Activated T-helper 17 cell treated with anti-CD3 and anti-CD28 coated beads, Interleukin-2, amount 50 U/mL, for 72 hours (primary cell): ENCODE data around the gene SLC6A13. TPM values are rescaled to one million over a fixed set of nuclear protein-coding genes. Genes with fewer than 3 reads are reported as not detected.
A peak's percentile ranks its signal among the peaks of the same experiment; 100 is the strongest.
"Not testable (repeated sequence)": the region's sequence is repeated elsewhere in the genome, so short reads cannot be mapped to it uniquely, and the experiment has no call there.

ENCODE experiments used
- ATAC-seq: fragments of 150-1000 bp; cut with Tn5 transposase; replicated peaks from 2 replicates; pipeline ENCODE4 v1.10.0; 2021; ENCODE audit warnings: mild to moderate bottlenecking, moderate library complexity
- H3K27ac Mint-ChIP-seq: one replicate; pipeline ENCODE4 v1.8.0; 2022; ENCODE audit warnings: mixed read lengths
- H3K27me3 Mint-ChIP-seq: one replicate; pipeline ENCODE4 v1.8.0; 2022; ENCODE audit warnings: mixed read lengths
- H3K36me3 Mint-ChIP-seq: one replicate; pipeline ENCODE4 v1.8.0; 2022; ENCODE audit warnings: low read depth, mild to moderate bottlenecking, mixed read lengths
- H3K4me1 Mint-ChIP-seq: one replicate; pipeline ENCODE4 v1.8.0; 2022; ENCODE audit warnings: mixed read lengths
- H3K4me3 Mint-ChIP-seq: one replicate; pipeline ENCODE4 v1.8.0; 2022; ENCODE audit warnings: mild to moderate bottlenecking, mixed read lengths
- H3K9me3 Mint-ChIP-seq: one replicate; pipeline ENCODE4 v1.8.0; 2022; ENCODE audit warnings: mixed read lengths
- total RNA-seq, 2 donors: library from RNA; stranded (reverse); gene quantifications; one replicate each; pipeline ENCODE4 v1.2.3, GENCODE V29; 2022

SLC6A13 gene
- total RNA-seq, 2 donors from 2014 or later = 0.32 TPM; not detected in 1

DNA sequence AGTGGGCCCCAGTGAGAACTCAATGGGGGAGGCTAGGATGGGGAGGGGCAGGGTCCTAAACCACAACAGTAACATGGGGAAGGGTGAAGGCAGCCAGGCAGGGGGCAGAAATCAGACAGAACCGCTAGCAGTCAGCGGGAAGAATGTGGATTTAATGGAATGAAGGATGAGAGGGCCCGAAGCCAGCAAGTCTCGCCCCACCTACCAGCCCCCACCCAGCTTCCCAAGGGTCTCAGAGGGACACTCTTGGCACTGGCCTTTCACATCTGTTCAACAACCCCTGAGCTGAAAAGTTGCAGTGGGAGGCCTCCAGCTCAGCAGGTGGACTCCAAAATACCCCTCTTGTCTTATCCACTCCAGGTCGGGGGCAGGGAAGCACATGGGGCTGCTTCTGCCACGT is 42.1 kb downstream of the SLC6A13 start:
- Mint-ChIP-seq H3K9me3 (no peaks in the 10 kb centered on the region), H3K4me1 (no peaks in the 10 kb centered on the region), H3K27me3 (peaks cover 10% of the 10 kb centered on the region), H3K36me3 (no peaks in the 10 kb centered on the region), H3K4me3 (no peak overlapping the region), H3K27ac (no peak overlapping the region)
- no peak for ATAC-seq

DNA sequence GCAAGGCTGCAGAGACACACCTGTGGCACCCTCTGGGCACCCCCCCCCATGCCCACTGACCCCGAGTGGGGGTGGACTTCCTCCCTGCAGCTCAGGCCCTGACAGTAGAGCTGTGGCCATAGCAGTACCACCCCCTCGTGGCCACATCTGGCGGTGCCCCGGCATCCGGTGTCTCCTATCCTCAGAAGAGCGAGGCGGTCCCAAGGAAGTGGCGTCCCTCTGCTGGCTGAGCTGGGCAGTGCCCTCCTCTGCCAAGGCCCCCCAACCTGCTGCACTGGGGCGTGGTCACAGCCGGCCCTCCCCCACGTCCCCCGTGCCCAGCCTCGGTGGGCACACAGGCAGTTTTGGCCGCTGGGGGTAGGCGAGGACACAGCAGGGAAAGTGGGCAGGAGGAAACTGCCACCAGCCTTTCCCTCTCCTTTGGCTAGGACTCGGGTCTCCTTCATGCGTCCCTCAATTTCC is 42.7 kb downstream of the SLC6A13 start:
- ATAC-seq = peak; percentile 77
- Mint-ChIP-seq H3K36me3 (no peaks in the 10 kb centered on the region), H3K4me1 (no peaks in the 10 kb centered on the region), H3K9me3 (no peaks in the 10 kb centered on the region), H3K27me3 (peaks cover 10% of the 10 kb centered on the region), H3K27ac (no peak overlapping the region), H3K4me3 (no peak overlapping the region)

DNA sequence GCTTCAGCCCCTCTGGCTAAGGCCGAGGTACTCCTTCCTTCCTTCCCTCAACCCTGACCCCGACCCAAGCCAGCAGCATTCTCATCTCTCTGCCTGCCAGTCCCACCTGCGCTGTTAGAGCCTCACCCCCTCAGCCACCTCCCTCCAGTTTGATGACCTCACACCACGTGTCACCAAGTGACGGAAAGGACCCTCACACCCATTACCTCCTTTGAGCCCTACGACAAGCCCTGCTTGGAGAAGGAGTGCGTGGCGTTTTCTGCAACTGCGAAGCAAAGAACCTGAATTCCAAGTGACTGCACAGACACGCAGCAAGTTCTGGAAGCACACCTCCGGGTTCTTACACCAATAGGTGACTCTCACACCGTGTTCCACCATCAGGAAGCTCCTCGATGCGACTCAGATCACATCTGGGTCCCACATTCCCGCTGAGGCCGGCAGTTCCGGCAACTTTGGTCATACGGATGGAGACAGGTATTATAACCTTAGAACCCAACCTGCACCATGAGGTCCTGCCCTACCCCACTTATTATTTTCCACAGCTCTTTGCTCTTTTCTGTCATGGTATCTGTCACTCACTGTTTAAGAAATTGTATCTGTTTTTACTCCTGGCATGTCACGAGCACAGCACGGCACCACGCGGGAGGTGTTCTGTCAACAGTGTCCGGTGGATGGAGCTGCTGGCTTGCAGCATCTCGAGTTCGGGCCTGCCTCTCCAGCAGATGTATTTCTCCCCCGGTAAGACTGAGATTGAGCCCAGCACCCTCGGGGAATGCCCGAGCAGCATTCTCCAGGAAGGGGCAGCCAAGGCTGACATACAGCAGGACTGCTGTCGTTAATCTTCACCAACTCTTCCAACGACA is 43.7 kb downstream of the SLC6A13 start:
- Mint-ChIP-seq H3K4me1 (no peaks in the 10 kb centered on the region), H3K9me3 (no peaks in the 10 kb centered on the region), H3K4me3 (no peak overlapping the region), H3K36me3 (no peaks in the 10 kb centered on the region), H3K27me3 (peaks cover 11% of the 10 kb centered on the region), H3K27ac (no peak overlapping the region)
- no peak for ATAC-seq

DNA sequence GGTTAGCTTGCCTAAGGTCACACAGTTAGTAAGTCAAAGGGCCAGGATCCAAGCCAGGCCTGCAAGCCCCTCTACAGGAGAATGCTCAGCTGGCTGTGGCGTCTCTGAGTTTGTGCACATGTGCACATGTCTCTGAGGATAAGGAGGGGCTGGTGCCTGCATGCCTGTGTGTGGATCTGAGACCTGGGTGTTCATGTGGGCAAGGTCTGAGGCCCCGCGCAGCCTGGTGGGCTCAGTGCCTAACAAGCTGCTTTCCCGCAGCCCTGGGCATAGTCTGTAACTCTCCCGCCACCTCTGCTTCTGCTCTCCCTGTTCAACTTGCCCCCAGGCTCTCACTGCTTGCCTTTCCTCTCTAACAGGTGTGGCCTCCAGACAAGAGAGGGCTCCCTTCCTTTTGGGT is 44.4 kb downstream of the SLC6A13 start:
- H3K36me3 Mint-ChIP-seq = no peaks in the 10 kb centered on the region
- H3K9me3 Mint-ChIP-seq = no peaks in the 10 kb centered on the region
- H3K27ac Mint-ChIP-seq = no peak overlapping the region
- no peak overlapping the region for H3K4me3 Mint-ChIP-seq
- no peaks in the 10 kb centered on the region for H3K4me1 Mint-ChIP-seq
- peaks cover 17% of the 10 kb centered on the region for H3K27me3 Mint-ChIP-seq
- ATAC-seq = no peak

DNA sequence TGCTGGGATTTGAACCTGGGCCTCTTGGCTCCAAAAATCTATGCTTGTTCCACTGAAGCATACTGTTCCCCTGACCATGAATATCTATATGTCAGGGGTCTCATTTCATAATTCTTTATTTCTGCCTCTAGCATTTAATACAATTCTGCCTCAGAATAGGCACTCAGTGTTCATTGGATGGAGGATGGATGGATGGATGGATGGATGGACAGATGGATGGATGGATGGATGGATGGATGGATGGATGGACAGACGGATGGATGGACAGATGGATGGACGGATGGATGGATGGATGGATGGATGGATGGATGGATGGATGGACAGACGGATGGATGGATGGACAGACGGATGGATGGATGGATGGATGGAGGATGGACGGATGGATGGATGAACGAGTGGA is 45.6 kb downstream of the SLC6A13 start:
- not testable (repeated sequence) for H3K4me1 Mint-ChIP-seq, ATAC-seq, H3K4me3 Mint-ChIP-seq, H3K9me3 Mint-ChIP-seq, H3K27ac Mint-ChIP-seq, H3K36me3 Mint-ChIP-seq
- H3K27me3 Mint-ChIP-seq = peaks cover 25% of the 10 kb centered on the region

DNA sequence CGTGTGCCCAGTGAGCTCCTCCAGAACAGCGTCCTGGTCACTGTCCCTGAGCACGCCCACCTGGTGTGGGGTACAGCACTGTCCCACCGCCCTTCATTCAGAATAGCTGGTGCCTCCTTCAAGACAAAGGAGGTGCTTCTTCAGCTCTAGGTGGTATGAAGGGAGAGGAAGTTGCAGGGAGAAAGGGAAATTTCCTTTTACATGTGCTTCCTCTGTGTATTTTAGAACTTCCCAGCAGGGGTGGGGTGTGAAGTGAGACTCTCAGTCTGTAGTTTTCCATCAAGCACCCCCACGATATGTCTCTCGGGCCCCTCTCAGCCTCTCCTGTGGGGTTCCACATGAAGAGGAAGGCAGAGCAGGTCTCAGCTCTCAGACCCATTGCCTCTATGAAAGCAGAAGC is 47.5 kb downstream of the SLC6A13 start:
- Mint-ChIP-seq H3K27ac (no peak overlapping the region), H3K4me3 (no peak overlapping the region), H3K27me3 (peaks cover 37% of the 10 kb centered on the region), H3K9me3 (no peaks in the 10 kb centered on the region), H3K4me1 (no peaks in the 10 kb centered on the region), H3K36me3 (no peaks in the 10 kb centered on the region)
- ATAC-seq = no peak

DNA sequence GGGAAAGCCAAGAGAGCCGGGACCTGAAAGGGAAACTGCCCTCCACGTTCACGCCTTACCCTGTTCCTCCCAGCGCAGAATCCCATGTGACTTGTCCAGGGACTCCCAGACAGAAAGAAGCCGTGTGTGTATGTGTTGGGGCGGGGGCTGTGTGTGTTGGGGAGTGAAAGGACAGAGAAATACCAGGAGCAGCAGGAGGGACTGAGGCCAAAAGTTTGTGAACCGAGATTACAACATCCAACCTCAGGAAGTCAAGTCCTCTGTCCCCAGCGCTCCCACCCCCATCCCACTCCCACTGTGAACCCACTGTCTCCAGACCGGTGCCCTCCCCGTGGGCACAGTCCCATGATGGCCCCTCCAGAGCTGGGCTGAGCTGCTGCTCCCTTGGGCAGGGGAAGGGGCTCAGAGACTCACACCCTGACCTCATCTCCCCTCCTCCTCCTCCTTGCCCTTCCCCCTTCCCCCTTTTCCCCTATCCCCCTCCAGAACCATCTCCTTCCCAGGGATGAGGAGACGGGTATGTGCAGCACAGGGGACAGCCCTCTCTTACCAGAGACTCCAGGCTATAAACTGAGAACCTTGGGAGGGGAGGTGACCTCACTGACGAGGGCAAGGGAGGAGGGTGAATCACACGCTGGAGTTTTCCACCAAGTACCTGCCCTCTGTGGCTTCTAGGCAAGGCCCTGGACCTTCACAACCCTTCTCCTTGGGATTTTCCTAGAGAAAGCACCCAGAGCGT is 48.5 kb downstream of the SLC6A13 start, which contains the start of gene SLC6A12:
TSS of gene SLC6A12 (minus strand) at position 155 of the 739 bp plus-strand sequence. CDS start 4,171 bp downstream, outside the sequence.
- Mint-ChIP-seq H3K36me3 (no peaks in the 10 kb centered on the region), H3K9me3 (no peaks in the 10 kb centered on the region), H3K4me1 (no peaks in the 10 kb centered on the region), H3K27me3 (peaks cover 42% of the 10 kb centered on the region), H3K4me3 (no peak within 1 kb of the TSS), H3K27ac (no peak within 1 kb of the TSS)
- no peak for ATAC-seq

DNA sequence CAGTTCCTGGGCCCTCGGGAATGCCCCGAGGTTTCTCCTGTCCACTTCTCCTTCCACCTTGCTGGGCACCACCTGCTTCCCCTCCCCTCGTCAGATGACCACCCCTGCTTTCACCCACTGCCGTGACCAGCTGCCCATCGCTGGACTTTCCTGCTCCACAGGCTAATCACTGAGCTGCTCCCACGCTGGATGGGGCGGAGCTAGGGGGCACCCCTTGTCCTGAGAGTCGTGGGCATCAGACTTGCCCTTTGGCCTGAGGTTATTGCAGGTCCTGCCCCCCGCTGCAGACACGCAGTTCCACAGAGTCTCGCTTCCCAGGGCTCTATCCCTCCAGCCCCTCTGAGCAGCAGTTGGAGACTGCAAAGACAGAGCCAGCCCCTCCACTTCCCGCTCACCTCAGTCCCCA is 49.1 kb downstream of the SLC6A13 start:
- Mint-ChIP-seq H3K27ac (no peak overlapping the region), H3K4me1 (no peaks in the 10 kb centered on the region)
- no peak for ATAC-seq

DNA sequence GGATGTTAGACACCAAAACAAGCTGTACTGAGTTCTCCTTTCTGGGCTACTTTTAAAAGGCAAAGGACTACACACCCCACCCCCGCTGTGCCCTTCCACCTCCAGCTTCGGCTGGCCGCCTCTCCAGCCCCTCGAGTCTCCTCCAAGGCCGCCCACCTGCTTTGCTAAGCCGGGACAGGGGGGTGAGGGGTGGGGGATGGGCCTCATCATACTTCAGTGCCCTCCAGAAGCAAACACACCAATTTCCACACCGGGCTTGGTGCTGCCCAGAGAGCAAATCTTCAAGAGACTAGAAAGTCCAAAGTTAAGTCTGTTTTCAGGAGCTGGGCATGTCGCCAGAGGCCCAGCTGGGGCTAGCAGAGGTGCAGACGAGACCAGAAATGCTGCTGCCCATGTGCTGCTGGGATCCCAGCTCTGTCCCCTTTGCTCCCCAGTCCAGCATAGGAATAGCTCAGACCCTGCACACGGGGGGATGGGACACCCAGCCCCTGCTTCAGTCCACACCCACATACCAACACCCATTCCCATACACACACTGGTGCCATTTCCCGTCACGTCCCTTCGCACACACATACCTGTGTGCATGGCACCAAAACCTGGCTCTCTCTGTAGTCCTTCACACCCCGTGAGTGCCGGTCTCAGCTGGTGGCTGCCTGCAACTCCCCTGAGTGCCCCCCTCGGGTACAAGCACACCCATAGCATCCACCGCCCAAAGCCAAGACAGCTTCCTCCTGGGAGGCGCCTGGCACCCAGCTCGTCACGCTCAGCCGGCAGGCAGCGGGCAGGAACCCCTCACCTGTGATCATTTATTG is 49.7 kb downstream of the SLC6A13 start:
- H3K4me1 Mint-ChIP-seq = no peaks in the 10 kb centered on the region
- H3K9me3 Mint-ChIP-seq = no peaks in the 10 kb centered on the region
- H3K27me3 Mint-ChIP-seq = peaks cover 46% of the 10 kb centered on the region
- no peak overlapping the region for H3K4me3 Mint-ChIP-seq
- H3K27ac Mint-ChIP-seq = no peak overlapping the region
- H3K36me3 Mint-ChIP-seq = no peaks in the 10 kb centered on the region
- no peak for ATAC-seq

More for the DNA sequence above, 49.1 kb downstream of the SLC6A13 start:
- Mint-ChIP-seq H3K9me3 (no peaks in the 10 kb centered on the region), H3K36me3 (no peaks in the 10 kb centered on the region), H3K27me3 (peaks cover 42% of the 10 kb centered on the region), H3K4me3 (no peak overlapping the region)

DNA sequence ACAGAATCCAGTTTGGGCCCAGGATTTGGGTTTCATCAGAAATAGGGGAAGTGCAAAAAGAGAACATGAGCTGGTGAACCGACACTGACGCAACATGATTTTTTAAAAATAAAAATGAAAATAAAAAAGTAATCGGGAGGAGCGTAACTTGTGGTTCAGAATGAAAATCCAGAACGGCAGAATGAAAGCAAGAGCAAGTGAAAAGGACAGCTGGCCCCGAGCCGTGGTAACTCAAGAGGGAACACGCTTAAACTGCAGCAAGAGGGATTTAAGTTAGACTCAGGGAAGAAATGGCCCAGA is 50.3 kb downstream of the SLC6A13 start:
- Mint-ChIP-seq H3K4me1 (no peaks in the 10 kb centered on the region), H3K36me3 (no peaks in the 10 kb centered on the region), H3K27ac (no peak overlapping the region), H3K4me3 (no peak overlapping the region), H3K9me3 (no peaks in the 10 kb centered on the region), H3K27me3 (peaks cover 48% of the 10 kb centered on the region)
- no peak for ATAC-seq

DNA sequence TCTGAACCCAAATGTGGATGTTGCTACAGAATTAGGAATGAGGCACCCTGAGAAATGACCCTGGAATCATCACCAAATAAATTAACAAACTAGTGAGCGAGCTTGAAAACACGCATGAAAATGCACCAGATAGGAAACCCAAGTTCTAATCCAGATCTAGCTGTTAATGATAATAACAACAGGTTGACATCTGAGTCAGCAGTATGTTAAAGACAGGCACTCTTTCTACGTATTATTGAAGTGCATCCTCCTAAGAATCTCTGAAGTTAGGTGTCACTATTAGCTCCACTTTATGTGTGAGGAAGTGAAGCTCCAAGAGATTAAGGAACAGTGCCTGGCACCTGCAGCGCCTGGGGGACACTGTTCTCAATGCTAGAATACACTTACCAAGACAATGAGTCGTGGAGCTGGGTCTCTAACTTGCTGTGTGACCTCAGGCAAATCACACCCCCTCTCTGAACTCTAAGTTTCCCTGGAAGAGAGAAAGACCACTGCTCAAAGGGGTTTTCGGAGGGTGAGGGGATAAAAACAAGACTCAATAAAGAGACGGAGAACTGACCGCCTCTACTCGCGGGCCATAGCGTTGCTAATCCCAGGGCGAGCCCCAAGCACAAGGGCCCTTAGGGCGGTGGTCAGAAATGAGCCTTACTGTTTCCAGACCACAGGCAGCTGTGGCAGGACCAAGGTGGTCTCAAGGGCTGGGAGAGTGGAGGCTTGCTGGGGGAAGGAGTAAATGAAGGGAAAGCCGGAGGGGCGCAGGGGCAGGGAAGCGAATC is 50.8 kb downstream of the SLC6A13 start:
- Mint-ChIP-seq H3K9me3 (no peaks in the 10 kb centered on the region), H3K27me3 (peaks cover 49% of the 10 kb centered on the region), H3K27ac (no peak overlapping the region), H3K4me1 (no peaks in the 10 kb centered on the region), H3K36me3 (no peaks in the 10 kb centered on the region), H3K4me3 (no peak overlapping the region)
- no peak for ATAC-seq

DNA sequence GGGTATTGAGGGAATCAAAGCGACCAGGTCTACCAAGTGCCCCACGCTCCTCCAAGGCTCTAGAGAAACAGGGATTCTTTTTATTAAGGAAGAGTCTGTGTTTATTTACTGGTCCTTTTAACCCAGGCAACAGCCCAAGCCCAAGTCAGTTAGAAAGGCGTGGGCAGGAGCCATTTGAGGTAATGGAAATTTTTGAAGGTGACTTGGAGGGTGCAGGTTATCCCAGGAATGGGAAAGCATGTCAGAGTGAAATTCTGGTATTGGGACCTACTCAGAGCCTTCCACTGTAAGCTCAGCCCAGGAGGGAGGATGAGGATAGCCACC is 51.5 kb downstream of the SLC6A13 start:
- Mint-ChIP-seq H3K4me1 (no peaks in the 10 kb centered on the region), H3K27me3 (peaks cover 53% of the 10 kb centered on the region), H3K27ac (no peak overlapping the region), H3K4me3 (no peak overlapping the region), H3K36me3 (no peaks in the 10 kb centered on the region), H3K9me3 (no peaks in the 10 kb centered on the region)
- ATAC-seq = no peak

DNA sequence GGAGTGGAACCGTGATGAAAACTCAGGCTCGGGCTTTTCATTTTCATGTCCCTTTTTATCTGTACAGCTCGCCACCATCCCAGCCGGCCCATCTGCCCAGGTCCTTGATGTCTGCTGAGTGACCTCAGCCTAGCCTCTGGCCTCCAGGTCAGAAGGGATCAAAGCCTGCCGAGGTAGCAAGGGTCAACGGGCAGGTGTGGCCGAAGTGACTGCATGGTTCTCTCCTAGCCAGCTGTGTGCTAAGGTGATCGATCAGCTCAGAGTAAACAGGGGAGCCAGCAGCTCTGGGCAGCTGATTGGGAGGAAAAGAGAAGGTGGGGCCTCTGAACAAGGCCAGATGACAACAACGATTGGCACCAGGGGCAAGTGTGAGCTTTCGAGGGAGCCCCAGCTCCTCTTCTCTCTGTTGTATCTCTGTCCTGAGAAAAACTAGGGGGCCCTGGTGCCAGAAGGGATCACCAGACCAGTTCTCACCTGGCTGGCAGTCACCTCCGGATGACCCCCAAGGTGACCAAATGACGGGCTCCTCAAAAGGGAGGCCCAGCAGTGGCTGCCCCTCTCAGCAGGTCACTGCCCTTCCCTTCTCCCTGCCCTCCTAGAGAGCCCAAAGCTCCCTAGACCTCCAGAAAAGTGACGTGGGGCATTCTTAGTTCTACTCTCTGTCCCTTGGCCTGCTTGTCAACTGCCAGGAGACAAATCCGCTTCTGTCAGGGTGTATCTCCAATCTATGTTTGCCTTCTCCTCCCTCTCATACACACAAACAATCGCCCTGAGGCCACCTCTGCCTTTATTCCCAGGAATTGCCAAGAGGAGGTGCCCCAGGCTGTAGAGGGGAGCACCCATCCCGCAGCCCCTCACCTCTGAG is 52.1 kb downstream of the SLC6A13 start:
- Mint-ChIP-seq H3K27ac (no peak overlapping the region), H3K27me3 (peaks cover 57% of the 10 kb centered on the region), H3K4me3 (no peak overlapping the region), H3K36me3 (no peaks in the 10 kb centered on the region), H3K4me1 (no peaks in the 10 kb centered on the region), H3K9me3 (no peaks in the 10 kb centered on the region)
- no peak for ATAC-seq
